Natural killer cell (primary cell): ENCODE data around the gene XIAP. TPM values are rescaled to one million over a fixed set of nuclear protein-coding genes. Genes with fewer than 3 reads are reported as not detected.

Experiments
- ATAC-seq, 3 donors: fragments of 150-1000 bp in 2 of 3; fragments of 200-7000 bp in 1 of 3; cut with Tn5 transposase; 1 replicate in 1 of 3; 2 replicates in 2 of 3; pipeline ENCODE4 v1.10.0; 2021; ENCODE audit warnings: mild to moderate bottlenecking in 2 of 3, moderate library complexity in 2 of 3
- DNase-seq, 2 donors: peaks; one replicate each; pipeline versions ENCODE4 v3.0.0 to v3.0.0-alpha.2; 2013 to 2021; ENCODE audit warnings: mixed read lengths in 1 of 2
- H3K27ac ChIP-seq: one replicate; pipeline ENCODE4 v1.5.1; 2013; ENCODE audit warnings: mild to moderate bottlenecking, low read length
- H3K27me3 ChIP-seq: one replicate; pipeline ENCODE4 v1.6.1; 2013; ENCODE audit warnings: low read length; ENCODE audit not compliant: control insufficient read depth, insufficient read depth
- H3K36me3 ChIP-seq: one replicate; pipeline ENCODE4 v1.6.1; 2013; ENCODE audit warnings: low read length; ENCODE audit not compliant: control insufficient read depth, insufficient read depth
- H3K4me1 ChIP-seq: one replicate; pipeline ENCODE4 v1.6.1; 2013; ENCODE audit warnings: low read length; ENCODE audit not compliant: control insufficient read depth, insufficient read depth
- H3K4me3 ChIP-seq: one replicate; pipeline ENCODE4 v1.5.1; 2013; ENCODE audit warnings: low read length
- H3K9me3 ChIP-seq: one replicate; pipeline ENCODE4 v1.6.1; 2013; ENCODE audit warnings: low read length; ENCODE audit not compliant: control insufficient read depth, insufficient read depth
- H3K27ac Mint-ChIP-seq, 2 donors: one replicate each; pipeline ENCODE4 v1.8.0; 2022; ENCODE audit warnings: mild to moderate bottlenecking in 2 of 2, mixed read lengths in 2 of 2, moderate library complexity in 1 of 2
- H3K27me3 Mint-ChIP-seq, 2 donors: one replicate each; pipeline ENCODE4 v1.8.0; 2022; ENCODE audit warnings: low read depth in 2 of 2, mixed read lengths in 2 of 2
- H3K36me3 Mint-ChIP-seq: one replicate; pipeline ENCODE4 v1.8.0; 2022; ENCODE audit warnings: mixed read lengths
- H3K4me1 Mint-ChIP-seq, 2 donors: one replicate each; pipeline ENCODE4 v1.8.0; 2022; ENCODE audit warnings: mixed read lengths in 2 of 2
- H3K4me3 Mint-ChIP-seq: one replicate; pipeline ENCODE4 v1.8.0; 2022; ENCODE audit warnings: mild to moderate bottlenecking, moderate library complexity, mixed read lengths
- H3K9me3 Mint-ChIP-seq, 2 donors: one replicate each; pipeline ENCODE4 v1.8.0; 2022; ENCODE audit warnings: mixed read lengths in 2 of 2
- CTCF ChIP-seq: fragments of 200-600 bp; IDR thresholded peaks from one replicate; pipeline ENCODE4 v1.8.0; 2022; ENCODE audit warnings: antibody characterized with exemption
- WGBS: methylation state at CpG from one replicate; pipeline ENCODE4 v1.1.7; 2013; ENCODE audit warnings: missing lambda C conversion rate; ENCODE audit not compliant: insufficient coverage; 5-methylcytosine and 5-hydroxymethylcytosine counted together
- intact Hi-C: fragments of 100-400 bp; cut with micrococcal nuclease; formaldehyde crosslinking; loops from one replicate; pipeline ENCODE4 v1.14.2; 2022
- total RNA-seq, 4 donors: library from RNA; stranded (reverse); fragments of 120-200 nt in 1 of 4; gene quantifications; one replicate each; pipeline versions ENCODE4 v1.2.3 to v1.2.4, GENCODE V29; 2013 to 2022

Gene XIAP
- total RNA-seq, 3 donors from 2014 or later (not counting 1 experiment from before 2014, with no cell fraction given), result 32.2 to 44.9 (median 40.2) TPM

- Histone ChIP-seq H3K9me3 (no peaks in the 10 kb centered on the region), H3K27me3 (no peaks in the 10 kb centered on the region), H3K36me3 (no peaks in the 10 kb centered on the region), H3K4me1 (no peaks in the 10 kb centered on the region), H3K4me3 (no peak overlapping the region), H3K27ac (no peak overlapping the region)
- H3K4me1 Mint-ChIP-seq, result peaks cover 5 to 9% of the 10 kb centered on the region in 2 donors
- H3K4me3 Mint-ChIP-seq, result no peak overlapping the region
- no peak for ATAC-seq
- intact Hi-C loops, result no loop called here
- H3K27ac Mint-ChIP-seq, result no peak overlapping the region
- 100% methylated on average over 1 of the region's 2 CpGs for WGBS
- DNase-seq, result no peak
- no peaks in the 10 kb centered on the region for H3K36me3 Mint-ChIP-seq
- TF ChIP-seq CTCF, result no peak
- no peaks in the 10 kb centered on the region for H3K27me3 Mint-ChIP-seq
- H3K9me3 Mint-ChIP-seq, result no peaks in the 10 kb centered on the region
Measured at GRCh38 chrX:123854329-123854728, 5.5 kb upstream of the XIAP start.

- 0% methylated on average over 5 of the region's 15 CpGs for WGBS
- H3K27me3 Mint-ChIP-seq, result no peaks in the 10 kb centered on the region
- intact Hi-C loops, result no loop called here
- H3K36me3 Mint-ChIP-seq, result no peaks in the 10 kb centered on the region
- H3K27ac Mint-ChIP-seq, result peak overlapping the region; percentile 95
- no peaks in the 10 kb centered on the region for H3K27me3 ChIP-seq
- H3K9me3 ChIP-seq, result no peaks in the 10 kb centered on the region
- H3K9me3 Mint-ChIP-seq, result no peaks in the 10 kb centered on the region
- H3K4me1 Mint-ChIP-seq, result peaks cover 17 to 19% of the 10 kb centered on the region in 2 donors
- peak overlapping the region; percentile 99 for H3K27ac ChIP-seq
- H3K4me1 ChIP-seq, result peaks cover 13% of the 10 kb centered on the region
- ATAC-seq, result peak; percentile 42 to 53 (median 51)
- peak overlapping the region; percentile 93 for H3K4me3 Mint-ChIP-seq
- H3K4me3 ChIP-seq, result peak overlapping the region; percentile 98
- TF ChIP-seq CTCF, result no peak
- peak in 1 of 2 donors; percentile 79 for DNase-seq
- no peaks in the 10 kb centered on the region for H3K36me3 ChIP-seq
Measured at GRCh38 chrX:123859409-123859845, 426 bp upstream of the XIAP start.

- H3K4me1 ChIP-seq, result peaks cover 13% of the 10 kb centered on the region
- H3K27ac ChIP-seq, result peak overlapping the region; percentile 99
- H3K9me3 ChIP-seq, result no peaks in the 10 kb centered on the region
- WGBS, result 0% methylated on average over 1 of the region's 4 CpGs
- no peaks in the 10 kb centered on the region for H3K36me3 ChIP-seq
- Mint-ChIP-seq H3K9me3 (no peaks in the 10 kb centered on the region), H3K36me3 (no peaks in the 10 kb centered on the region), H3K27me3 (no peaks in the 10 kb centered on the region), H3K4me3 (peak overlapping the region; percentile 93), H3K4me1 (peaks cover 24 to 25% of the 10 kb centered on the region in 2 donors), H3K27ac (peak overlapping the region; percentile 95)
- no peaks in the 10 kb centered on the region for H3K27me3 ChIP-seq
- peak in 1 of 2 donors; percentile 28 for DNase-seq
- TF ChIP-seq CTCF, result no peak
- ATAC-seq, result no peak
- intact Hi-C loops, result loop anchor here (1.0 to 2.0 kb wide), 2 partner anchors 18 to 99 kb away; no protein-coding TSS in a partner anchor
- peak overlapping the region; percentile 98 for H3K4me3 ChIP-seq
Measured at GRCh38 chrX:123860983-123861382, 1.1 kb downstream of the XIAP start.

- WGBS, result no CpG with 5 or more reads among the region's 1 CpG
- Histone ChIP-seq H3K4me1 (peaks cover 7% of the 10 kb centered on the region), H3K36me3 (no peaks in the 10 kb centered on the region), H3K27me3 (no peaks in the 10 kb centered on the region), H3K27ac (no peak overlapping the region), H3K4me3 (no peak overlapping the region), H3K9me3 (no peaks in the 10 kb centered on the region)
- Mint-ChIP-seq H3K27ac (peak overlapping the region in 1 of 2 donors; percentile 25), H3K27me3 (no peaks in the 10 kb centered on the region), H3K4me1 (peaks cover 7 to 11% of the 10 kb centered on the region in 2 donors), H3K36me3 (no peaks in the 10 kb centered on the region), H3K4me3 (no peak overlapping the region), H3K9me3 (no peaks in the 10 kb centered on the region)
- intact Hi-C loops, result no loop called here
- no peak for TF ChIP-seq CTCF
- ATAC-seq (peak in 2 of 3 donors; percentile 26 to 37), DNase-seq (no peak)
Measured at GRCh38 chrX:123869488-123869887, 9.6 kb downstream of the XIAP start.
